ENCODE results near the gene SEL1L3.

Gene SEL1L3

DNA sequence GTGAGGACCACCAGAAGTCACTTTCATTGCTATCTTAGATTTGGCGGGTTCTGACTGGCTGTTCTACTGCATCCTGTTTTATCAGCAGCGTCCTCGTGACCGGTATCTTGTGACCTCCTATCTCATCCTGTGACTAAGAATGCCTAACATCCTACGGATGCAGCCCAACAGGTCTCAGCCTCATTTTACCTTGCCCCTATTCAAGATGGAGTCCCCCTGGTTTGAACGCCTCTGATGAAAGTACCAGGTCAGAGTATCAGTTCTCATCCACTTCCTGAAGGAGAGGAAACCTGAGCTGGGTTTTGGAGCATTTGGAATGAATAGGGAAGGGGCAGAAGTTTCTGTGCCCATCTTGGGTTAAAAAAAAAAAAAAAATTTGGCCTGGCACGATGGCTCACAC is 136.9 kb downstream of the SEL1L3 start:
- TF ChIP-seq GATA1 (IDR thresholded peaks at IDR 0.05; ENCODE audit: low read depth, low read length) (no peak), POLR2A (IDR thresholded peaks at IDR 0.05; ENCODE audit: low read length) (no peak)
- DNase-seq: peak in 1 of 2 experiments; percentile 6

DNA sequence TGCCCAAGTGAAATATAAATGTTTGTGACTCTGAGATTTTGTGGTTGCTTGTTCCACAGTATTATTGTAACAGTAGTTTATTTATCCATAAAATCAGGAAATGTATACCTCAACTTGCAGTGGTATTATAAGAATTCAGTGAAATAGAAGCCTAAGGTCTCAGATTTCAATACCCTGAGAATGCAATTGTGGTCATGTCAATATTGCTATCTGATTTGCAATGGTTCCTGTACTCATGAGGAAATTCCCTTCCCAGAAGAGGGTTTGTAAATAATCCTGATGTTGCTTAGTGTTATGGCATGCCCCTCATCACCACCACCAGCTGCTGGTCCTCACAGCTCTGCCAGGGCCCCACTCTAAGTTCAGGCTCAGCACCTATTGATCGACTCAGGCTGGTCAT is 139.4 kb downstream of the SEL1L3 start:
- DNase-seq: peak in 1 of 2 experiments; percentile 9
- no peak for TF ChIP-seq GATA1 (IDR thresholded peaks at IDR 0.05; ENCODE audit: low read depth, low read length)
- TF ChIP-seq POLR2A (IDR thresholded peaks at IDR 0.05; ENCODE audit: low read length): no peak

DNA sequence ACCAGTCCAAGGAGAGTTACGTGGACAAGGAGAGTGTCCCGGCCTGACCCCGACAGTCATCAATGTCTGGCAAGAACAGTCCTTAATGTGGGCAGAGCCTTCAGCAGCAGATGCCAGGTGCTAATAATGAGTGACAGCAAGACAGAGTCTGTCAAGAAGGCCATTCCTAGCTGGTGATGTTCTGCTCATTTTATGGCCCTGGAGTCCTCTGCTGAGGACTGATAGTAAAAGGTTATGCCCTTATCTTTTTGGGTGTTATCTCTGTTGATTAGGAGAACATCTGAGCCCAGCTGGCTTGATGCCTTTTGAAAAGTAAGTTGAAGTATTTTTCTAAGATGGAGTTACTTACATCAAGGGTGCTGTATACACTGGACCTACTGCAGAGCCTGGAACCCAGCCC is 139.8 kb downstream of the SEL1L3 start:
- no peak for TF ChIP-seq GATA1 (IDR thresholded peaks at IDR 0.05; ENCODE audit: low read depth, low read length)
- TF ChIP-seq POLR2A (IDR thresholded peaks at IDR 0.05; ENCODE audit: low read length): no peak
- peak; percentile 76 to 92 for DNase-seq

DNA sequence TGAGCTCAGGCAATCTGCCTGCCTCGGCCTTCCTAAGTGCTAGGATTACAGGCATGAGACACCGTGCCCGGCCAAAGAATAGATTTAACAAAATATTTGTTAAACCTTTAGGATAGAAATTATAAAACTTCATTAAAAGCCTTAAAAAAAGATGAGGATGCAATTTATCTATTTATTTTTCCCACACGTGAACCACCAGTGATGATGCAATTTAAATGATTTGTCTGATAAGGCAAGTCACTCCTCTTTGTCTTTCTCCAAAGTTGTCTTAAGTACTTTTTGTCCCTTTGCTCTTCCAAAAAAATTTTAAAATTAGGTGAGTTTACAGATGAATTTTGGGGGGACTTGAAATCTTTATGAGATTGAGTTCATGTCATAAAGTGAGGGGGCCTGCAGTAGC is 149.0 kb downstream of the SEL1L3 start:
- TF ChIP-seq POLR2A (IDR thresholded peaks at IDR 0.05; ENCODE audit: low read length) (no peak), GATA1 (IDR thresholded peaks at IDR 0.05; ENCODE audit: low read depth, low read length) (no peak)
- no peak for DNase-seq

DNA sequence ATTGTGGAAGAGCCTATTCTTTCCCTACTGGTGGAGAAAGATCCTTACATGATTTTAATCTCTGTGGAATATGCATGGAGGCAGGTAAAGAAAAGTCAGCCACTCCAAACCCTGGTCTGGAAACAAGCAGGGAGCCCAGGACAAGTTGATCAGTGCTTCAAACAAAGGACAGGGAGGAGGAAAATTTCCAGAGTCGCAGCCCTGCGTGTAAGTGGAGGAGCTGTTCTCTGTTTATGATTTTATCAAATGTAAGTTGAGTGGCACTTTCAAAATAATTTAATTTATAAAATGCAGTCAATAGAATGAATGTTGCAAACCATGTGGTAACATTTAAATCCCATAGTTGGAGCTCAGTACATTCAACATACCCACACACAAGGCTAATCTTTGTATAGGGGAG is 150.2 kb downstream of the SEL1L3 start:
- DNase-seq: no peak
- TF ChIP-seq GATA1 (IDR thresholded peaks at IDR 0.05; ENCODE audit: low read depth, low read length) (no peak), POLR2A (IDR thresholded peaks at IDR 0.05; ENCODE audit: low read length) (no peak)

DNA sequence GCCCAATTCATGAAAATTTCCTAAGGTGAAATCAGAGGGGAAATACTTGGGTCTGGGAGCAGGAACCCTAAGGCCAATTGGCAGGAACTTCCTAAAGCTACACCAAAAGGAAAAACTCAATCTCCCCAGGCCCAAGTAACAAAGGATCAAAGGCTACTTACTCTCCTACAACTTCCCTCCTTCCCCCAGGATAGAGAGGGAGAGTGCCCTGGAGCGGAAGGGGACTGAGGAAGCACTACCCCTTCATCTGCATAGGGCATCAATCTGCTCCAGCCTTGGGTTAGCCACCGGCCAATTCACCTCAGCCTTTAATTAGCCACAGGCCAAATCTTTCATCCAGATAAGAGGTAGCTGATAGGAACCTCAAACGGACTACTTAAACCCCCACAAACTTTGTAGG is 152.2 kb downstream of the SEL1L3 start:
- no peak for TF ChIP-seq POLR2A (IDR thresholded peaks at IDR 0.05; ENCODE audit: low read length)
- no peak for TF ChIP-seq GATA1 (IDR thresholded peaks at IDR 0.05; ENCODE audit: low read depth, low read length)

DNA sequence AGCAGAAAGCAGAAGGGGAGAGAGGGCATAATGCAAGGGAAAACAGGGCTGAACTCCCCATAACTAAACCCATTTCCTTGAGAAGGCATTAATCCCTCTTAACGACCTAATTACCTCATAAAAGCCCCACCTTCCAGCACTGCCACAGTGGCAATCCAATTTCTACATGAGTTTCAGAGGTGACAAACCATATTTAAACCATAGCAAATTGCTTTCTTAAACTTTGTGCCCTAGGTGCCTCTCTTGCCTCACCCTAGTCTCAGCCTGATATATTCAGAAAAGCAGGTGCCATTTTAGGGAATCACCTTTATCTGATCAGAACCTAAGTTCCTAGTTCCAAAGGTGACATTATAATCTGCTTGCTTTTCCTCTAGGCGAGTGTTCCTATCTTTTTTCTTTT is 158.3 kb downstream of the SEL1L3 start:
- TF ChIP-seq GATA1 (IDR thresholded peaks at IDR 0.05; ENCODE audit: low read depth, low read length): no peak
- TF ChIP-seq POLR2A (IDR thresholded peaks at IDR 0.05; ENCODE audit: low read length): no peak
- no peak for DNase-seq

More for the DNA sequence above, 152.2 kb downstream of the SEL1L3 start:
- no peak for DNase-seq

DNA sequence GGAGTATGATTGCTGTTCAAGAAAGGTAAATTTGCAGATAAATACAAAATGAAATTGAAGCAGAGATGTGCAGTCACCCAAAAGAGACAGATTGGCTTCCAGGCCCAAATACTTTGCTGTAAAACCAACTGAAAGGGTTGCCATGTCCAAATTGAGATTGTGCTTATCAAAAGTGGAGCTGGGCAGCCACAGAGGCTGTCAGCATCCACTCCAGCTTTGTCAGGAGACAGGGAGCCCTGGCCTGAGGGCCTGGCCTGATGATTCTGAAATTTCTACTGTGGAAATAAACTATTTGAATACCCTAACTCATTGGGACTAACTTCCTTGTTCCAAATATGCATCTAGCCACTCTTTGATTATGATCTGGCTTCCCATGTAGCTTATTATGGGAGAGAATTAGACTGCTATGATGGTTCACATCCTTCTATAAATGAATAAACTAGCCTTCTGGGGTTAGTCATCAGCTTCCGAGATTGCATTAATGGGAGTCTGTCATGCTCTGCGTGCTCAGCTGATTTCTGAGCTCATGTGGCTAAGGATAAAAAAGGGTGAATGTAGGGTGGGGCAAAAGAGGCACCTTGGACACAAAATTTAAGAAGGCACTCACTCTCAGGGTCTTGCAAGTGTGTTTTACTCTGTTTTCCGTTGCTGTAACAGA is 158.9 kb downstream of the SEL1L3 start:
- no peak for TF ChIP-seq POLR2A (IDR thresholded peaks at IDR 0.05; ENCODE audit: low read length)
- TF ChIP-seq GATA1 (IDR thresholded peaks at IDR 0.05; ENCODE audit: low read depth, low read length): no peak
- DNase-seq: no peak

DNA sequence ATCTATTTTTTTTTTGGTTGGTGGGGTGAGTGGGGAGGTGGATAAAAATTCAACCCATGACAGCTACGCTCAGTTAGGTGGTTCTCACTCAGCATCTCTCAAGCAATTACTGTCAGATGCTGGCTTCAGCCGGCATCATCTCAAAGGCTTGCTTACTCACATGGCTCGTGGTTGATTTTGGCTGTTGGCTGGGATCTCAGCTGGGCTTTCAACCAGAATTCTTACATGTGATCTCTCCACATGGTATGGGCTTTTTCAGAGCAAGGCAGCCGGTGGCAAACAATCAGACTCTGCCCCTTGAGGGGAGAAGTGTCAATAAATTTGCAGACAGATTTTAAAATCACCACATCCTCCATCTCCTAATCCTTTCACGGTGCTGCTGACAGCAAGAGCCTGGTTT is 159.9 kb downstream of the SEL1L3 start:
- DNase-seq: no peak
- TF ChIP-seq GATA1 (IDR thresholded peaks at IDR 0.05; ENCODE audit: low read depth, low read length) (no peak), POLR2A (IDR thresholded peaks at IDR 0.05; ENCODE audit: low read length) (no peak)

DNA sequence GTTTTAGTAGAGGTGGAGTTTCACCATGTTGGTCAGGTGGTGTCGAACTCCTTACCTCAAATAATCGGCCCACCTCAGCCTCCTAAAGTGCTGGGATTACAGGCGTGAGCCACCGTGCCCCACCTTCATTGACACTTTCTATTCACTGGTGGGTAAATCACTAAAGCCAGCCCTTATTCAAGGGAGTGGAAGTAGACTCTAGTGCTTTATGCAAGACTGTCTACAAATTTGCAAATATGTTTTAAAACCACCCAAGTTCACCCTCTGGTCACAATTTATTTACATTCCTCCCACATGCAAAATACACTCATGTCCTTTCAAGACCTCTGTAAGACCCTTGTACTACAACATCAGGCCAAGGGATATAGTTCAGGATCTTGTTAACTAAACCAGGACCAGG is 162.1 kb downstream of the SEL1L3 start:
- TF ChIP-seq GATA1 (IDR thresholded peaks at IDR 0.05; ENCODE audit: low read depth, low read length): no peak
- DNase-seq: no peak

DNA sequence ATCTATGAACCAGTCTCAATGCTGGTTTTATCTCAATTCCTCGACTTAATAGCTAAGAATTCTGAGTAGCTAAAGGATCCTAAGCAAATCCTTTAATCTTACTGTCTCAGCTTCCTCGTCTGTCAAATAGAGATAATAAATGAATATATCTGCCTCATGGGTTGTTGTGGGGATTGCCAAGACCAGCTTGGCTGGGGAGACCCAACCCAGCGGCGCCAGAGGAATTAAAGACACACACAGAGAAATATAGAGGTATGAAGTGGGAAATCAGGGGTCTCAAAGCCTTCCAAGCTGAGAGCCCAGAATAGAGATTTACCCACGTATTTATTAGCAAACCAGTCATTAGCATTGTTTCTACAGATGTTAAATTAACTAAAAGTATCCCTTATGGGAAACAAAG is 165.3 kb downstream of the SEL1L3 start:
- DNase-seq: no peak
- no peak for TF ChIP-seq GATA1 (IDR thresholded peaks at IDR 0.05; ENCODE audit: low read depth, low read length)
- TF ChIP-seq POLR2A (IDR thresholded peaks at IDR 0.05; ENCODE audit: low read length): no peak
